D721Med (cell line): ENCODE data around the gene CCDC158.
"Not testable (repeated sequence)": the region's sequence is repeated elsewhere in the genome, so short reads cannot be mapped to it uniquely, and the experiment has no call there.

Experiments used
- DNase-seq: peaks from one replicate; pipeline ENCODE4 v3.0.0; 2011; ENCODE audit warnings: low spot score; ENCODE audit not compliant: insufficient read length
- FAIRE-seq: peaks from 2 replicates; lab custom pipeline; 2011; peaks lifted over from hg19 to GRCh38; lab: Jason Lieb, UNC
- TF ChIP-seq, protein P1 (sequence below): IDR thresholded peaks from 2 replicates; pipeline ENCODE4 v1.5.1; 2012; ENCODE audit warnings: mild to moderate bottlenecking, control low read depth; ENCODE audit not compliant: insufficient read depth; ENCODE audit errors: missing control alignments

Gene CCDC158

DNA sequence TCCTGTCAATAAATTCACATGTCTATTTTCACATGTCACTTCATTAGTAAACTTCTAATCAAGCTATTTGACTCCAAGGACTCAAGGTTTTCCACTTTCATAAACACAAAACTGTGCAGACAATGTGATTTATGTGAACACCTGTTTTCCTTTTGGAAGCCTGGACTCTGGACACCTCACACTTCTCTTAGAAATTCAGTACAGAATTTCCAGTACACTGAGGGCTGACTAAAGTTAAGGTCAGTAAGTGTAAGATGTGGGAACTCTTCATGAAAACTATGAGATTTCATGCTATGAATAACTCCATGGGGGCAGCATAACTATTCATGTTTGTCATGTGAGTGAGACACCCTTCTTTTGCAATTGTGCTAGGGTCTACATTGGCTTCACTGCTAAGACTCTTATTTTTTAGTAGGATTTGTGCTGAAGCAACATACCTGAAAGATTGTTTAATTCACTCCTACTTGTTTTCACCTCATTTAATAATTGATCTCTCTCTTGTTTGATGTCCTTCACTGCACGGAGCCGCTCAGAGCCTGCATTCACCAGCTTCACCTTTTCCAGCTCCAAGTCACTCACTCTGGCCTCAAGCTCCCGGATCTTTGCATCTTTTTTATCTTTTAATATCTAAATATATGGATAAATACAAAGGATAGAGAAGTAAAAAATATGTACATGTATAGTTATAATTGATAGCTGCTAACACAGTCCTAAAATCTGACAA lies 59.1 kb downstream of the CCDC158 start:
- DNase-seq (no peak), FAIRE-seq (no peak)
- TF ChIP-seq, protein P1, sequence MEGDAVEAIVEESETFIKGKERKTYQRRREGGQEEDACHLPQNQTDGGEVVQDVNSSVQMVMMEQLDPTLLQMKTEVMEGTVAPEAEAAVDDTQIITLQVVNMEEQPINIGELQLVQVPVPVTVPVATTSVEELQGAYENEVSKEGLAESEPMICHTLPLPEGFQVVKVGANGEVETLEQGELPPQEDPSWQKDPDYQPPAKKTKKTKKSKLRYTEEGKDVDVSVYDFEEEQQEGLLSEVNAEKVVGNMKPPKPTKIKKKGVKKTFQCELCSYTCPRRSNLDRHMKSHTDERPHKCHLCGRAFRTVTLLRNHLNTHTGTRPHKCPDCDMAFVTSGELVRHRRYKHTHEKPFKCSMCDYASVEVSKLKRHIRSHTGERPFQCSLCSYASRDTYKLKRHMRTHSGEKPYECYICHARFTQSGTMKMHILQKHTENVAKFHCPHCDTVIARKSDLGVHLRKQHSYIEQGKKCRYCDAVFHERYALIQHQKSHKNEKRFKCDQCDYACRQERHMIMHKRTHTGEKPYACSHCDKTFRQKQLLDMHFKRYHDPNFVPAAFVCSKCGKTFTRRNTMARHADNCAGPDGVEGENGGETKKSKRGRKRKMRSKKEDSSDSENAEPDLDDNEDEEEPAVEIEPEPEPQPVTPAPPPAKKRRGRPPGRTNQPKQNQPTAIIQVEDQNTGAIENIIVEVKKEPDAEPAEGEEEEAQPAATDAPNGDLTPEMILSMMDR = no peak

DNA sequence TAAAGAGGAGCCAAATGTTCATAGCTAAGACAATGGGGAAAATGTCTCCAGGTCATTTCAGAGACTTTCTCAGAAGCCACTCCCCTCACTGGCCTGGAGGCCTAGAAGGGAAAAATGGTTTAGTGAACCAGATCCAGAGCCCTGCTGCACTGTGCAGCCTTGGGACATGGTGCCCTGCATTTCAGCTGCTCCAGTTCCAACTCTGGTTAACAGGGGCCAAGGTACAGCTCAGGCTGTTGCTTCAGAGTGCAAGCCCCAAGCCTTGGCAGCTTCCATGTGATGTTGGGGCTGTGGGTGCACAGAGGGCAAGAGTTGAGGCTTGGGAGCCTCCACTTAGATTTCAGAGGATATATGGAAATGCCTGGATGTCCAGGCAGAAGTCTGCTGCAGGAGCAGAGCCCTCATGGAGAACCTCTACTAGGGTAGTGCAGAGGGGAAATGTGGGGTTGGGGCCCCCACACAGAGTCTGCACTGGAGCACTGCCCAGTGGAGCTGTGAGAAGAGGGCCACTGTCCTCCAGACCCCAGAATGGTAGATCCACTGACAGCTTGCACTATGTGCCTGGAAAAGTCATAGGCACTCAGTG lies 61.0 kb downstream of the CCDC158 start:
- not testable (repeated sequence) for FAIRE-seq, DNase-seq

GRCh38 chr4:76357981-76358380 lies 63.0 kb downstream of the CCDC158 start:
- TF ChIP-seq, protein P1 = no peak
- FAIRE-seq (no peak), DNase-seq (no peak)

DNA sequence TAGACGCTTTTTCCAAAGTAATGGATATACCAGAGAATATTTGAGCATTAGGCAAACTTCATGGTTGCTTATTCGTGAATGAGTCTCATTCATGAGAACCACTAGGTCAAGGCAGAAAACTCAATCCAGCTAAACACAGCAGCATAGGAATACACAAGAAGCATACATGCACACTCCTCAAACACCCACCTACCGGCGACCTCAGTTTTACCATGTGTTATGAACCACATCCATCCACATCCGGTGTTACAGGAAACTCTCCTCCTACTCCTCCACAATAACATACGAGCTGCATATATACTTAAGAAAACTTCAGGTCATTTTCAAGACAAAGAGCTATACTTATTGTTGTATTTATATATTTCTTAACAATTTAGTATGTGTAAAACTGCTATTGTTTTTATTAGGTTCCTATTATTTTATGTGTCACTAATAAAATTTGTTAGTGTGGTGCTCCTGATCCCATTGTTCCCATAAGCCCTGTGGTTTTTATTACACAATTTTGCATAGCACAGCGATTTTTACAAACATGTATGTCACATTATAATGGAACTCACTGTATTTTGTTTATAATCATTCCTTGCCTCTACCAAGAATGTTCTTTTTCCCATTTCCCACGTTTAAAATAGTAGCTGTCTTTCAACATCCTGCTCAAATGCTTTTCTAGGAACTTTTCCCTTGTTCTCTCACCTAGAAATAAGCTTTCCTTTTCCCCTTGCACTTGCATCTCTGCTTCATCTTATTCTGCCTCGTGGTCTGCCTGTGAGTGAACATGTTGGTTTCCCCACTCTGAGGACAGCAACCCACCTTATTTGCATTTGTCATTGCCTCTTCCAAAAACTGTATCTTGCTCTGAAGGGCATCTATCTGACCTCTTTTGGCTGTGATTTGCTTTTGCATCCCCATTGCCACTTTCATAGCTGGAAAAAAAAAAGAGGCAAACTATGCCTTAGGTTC lies 66.1 kb downstream of the CCDC158 start:
- DNase-seq (no peak), FAIRE-seq (no peak)
- TF ChIP-seq, protein P1 = no peak

DNA sequence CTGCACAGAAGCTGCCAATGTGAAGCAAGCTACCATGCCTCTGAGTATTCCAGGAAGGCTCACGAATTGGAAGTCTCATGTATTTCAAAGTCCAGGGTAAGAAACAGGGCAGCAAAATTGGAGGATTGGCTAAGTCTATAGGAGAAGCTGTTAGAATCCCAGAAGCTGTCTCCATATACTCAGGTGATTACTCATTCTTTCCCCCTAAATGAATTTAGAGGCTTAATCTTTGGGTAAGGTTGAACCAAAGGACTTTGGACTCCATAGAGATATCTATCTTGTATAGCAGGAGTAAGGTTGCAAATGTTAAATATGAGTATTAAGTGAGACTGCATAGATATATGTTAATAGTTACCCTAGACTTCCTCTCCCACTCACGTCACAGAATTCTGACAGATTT lies 78.1 kb downstream of the CCDC158 start:
- DNase-seq = no peak
- TF ChIP-seq, protein P1 = no peak
- FAIRE-seq = no peak

- TF ChIP-seq, protein P1 = no peak
- FAIRE-seq (no peak), DNase-seq (no peak)
Measured at GRCh38 chr4:76342191-76342590, 78.8 kb downstream of the CCDC158 start.

GRCh38 chr4:76341063-76341462 lies 79.9 kb downstream of the CCDC158 start:
- DNase-seq (no peak), FAIRE-seq (no peak)
- TF ChIP-seq, protein P1 = no peak
